ENCODE measurements around the gene MAML2. TPM values are rescaled to one million over a fixed set of nuclear protein-coding genes. Genes with fewer than 3 reads are reported as not detected.

MAML2 gene
- total and polyA plus RNA-seq, 2 of the 13 experiments (the other 11 are each of a cell fraction or from before 2014, with no cell fraction given): 2.3 to 25.9 TPM

GRCh38 chr11:96012086-96012824 is 330.7 kb downstream of the MAML2 start (continued):
- no peak for TF ChIP-seq ZNF768 (CRISPR knock-in tag; IDR thresholded peaks at IDR 0.05)
- no peak for TF ChIP-seq ZNF17 (CRISPR knock-in tag; IDR thresholded peaks at IDR 0.05)
- TF ChIP-seq, protein P1, sequence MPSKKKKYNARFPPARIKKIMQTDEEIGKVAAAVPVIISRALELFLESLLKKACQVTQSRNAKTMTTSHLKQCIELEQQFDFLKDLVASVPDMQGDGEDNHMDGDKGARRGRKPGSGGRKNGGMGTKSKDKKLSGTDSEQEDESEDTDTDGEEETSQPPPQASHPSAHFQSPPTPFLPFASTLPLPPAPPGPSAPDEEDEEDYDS (CRISPR knock-in tag; IDR thresholded peaks at IDR 0.05): peak; percentile 63; the same call in 1 of the 2 replicates
- TF ChIP-seq ZNF790 (CRISPR knock-in tag; IDR thresholded peaks at IDR 0.05; ENCODE audit: borderline replicate concordance): no peak
- TF ChIP-seq TP53 (CRISPR knock-in tag; conservative IDR thresholded peaks at IDR 0.05): no peak
- TF ChIP-seq SNAPC2 (CRISPR knock-in tag; IDR thresholded peaks at IDR 0.05): no peak; the same call in 1 of the 2 replicates
- 0 out of 2 replicates have a peak, but pooled peaks have one; percentile 42 for TF ChIP-seq ETV6 (CRISPR knock-in tag; conservative IDR thresholded peaks at IDR 0.05)
- peak; percentile 100 for TF ChIP-seq MED1 (CRISPR knock-in tag; IDR thresholded peaks at IDR 0.05)
- TF ChIP-seq GMEB2 (CRISPR knock-in tag; IDR thresholded peaks at IDR 0.05; ENCODE audit: low read depth): no peak
- no peak; the same call in 1 of the 2 replicates for TF ChIP-seq ZNF775 (CRISPR knock-in tag; IDR thresholded peaks at IDR 0.05; ENCODE audit: borderline replicate concordance)
- TF ChIP-seq DMTF1 (CRISPR knock-in tag; IDR thresholded peaks at IDR 0.05): no peak
- 0 out of 2 replicates have a peak, but pooled peaks have one; percentile 30 for TF ChIP-seq ZNF674 (CRISPR knock-in tag; IDR thresholded peaks at IDR 0.05; ENCODE audit: low read depth)
- TF ChIP-seq KDM5B (CRISPR knock-in tag; IDR thresholded peaks at IDR 0.05; ENCODE audit: borderline replicate concordance): no peak
- TF ChIP-seq ZXDC (CRISPR knock-in tag; IDR thresholded peaks at IDR 0.05): no peak
- no peak for TF ChIP-seq PTBP1 (IDR thresholded peaks at IDR 0.05; ENCODE audit: low read depth, low read length, poor library complexity, severe bottlenecking)
- no peak for TF ChIP-seq LRRFIP1 (CRISPR knock-in tag; conservative IDR thresholded peaks at IDR 0.05)
- no peak for TF ChIP-seq FOXA1 (IDR thresholded peaks at IDR 0.05)
- TF ChIP-seq FOXA1 (CRISPR knock-in tag; IDR thresholded peaks at IDR 0.05): peak; percentile 71; the same call in 1 of the 2 replicates
- 0 out of 2 replicates have a peak, but pooled peaks have one; percentile 50 for TF ChIP-seq ZNF766 (CRISPR knock-in tag; IDR thresholded peaks at IDR 0.05; ENCODE audit: borderline replicate concordance)
- no peak for TF ChIP-seq DNMT1 (CRISPR knock-in tag; IDR thresholded peaks at IDR 0.05)
